MCF 10A (cell line): Measurements from ENCODE around the gene ZFTA. TPM values are rescaled to one million over a fixed set of nuclear protein-coding genes. Genes with fewer than 3 reads are reported as not detected.

Experiments used
- BruUV-seq: library from RNA; stranded (reverse); fragments of 400-500 nt; replicated peaks from 2 replicates; lab custom pipeline; 2021; lab: Mats Ljungman, UMichigan
- CTCF ChIA-PET: fragments of 300-600 bp; sonication (Branson Sonifier 250); formaldehyde crosslinking; extraction: SDS; loops from one replicate; lab custom pipeline; 2021; ENCODE audit warnings: antibody characterized with exemption, inconsistent platforms; lab: Yijun Ruan, JAX
- POLR2A ChIA-PET: fragments of 300-600, 350-650 bp; sonication (Branson Sonifier 250); formaldehyde crosslinking; extraction: SDS; loops from one replicate; lab custom pipeline; 2020; ENCODE audit warnings: antibody characterized with exemption, inconsistent platforms; lab: Yijun Ruan, JAX
- DNase-seq: peaks from one replicate; pipeline ENCODE4 v3.0.0-alpha.2; 2018; ENCODE audit not compliant: unreplicated experiment
- H3K27ac Mint-ChIP-seq: one replicate; pipeline ENCODE4 v1.8.0; 2022; ENCODE audit warnings: mild to moderate bottlenecking, low read depth, mixed read lengths; ENCODE audit not compliant: unreplicated experiment
- H3K27me3 Mint-ChIP-seq: one replicate; pipeline ENCODE4 v1.8.0; 2022; ENCODE audit warnings: mixed read lengths; ENCODE audit not compliant: insufficient read depth, unreplicated experiment
- H3K36me3 Mint-ChIP-seq: one replicate; pipeline ENCODE4 v1.8.0; 2022; ENCODE audit warnings: mild to moderate bottlenecking, moderate library complexity, mixed read lengths; ENCODE audit not compliant: insufficient read depth, unreplicated experiment
- H3K4me1 Mint-ChIP-seq: one replicate; pipeline ENCODE4 v1.8.0; 2022; ENCODE audit warnings: mixed read lengths; ENCODE audit not compliant: insufficient read depth, unreplicated experiment
- H3K4me3 Mint-ChIP-seq: one replicate; pipeline ENCODE4 v1.8.0; 2022; ENCODE audit warnings: mild to moderate bottlenecking, moderate library complexity, mixed read lengths; ENCODE audit not compliant: unreplicated experiment
- H3K9me3 Mint-ChIP-seq: one replicate; pipeline ENCODE4 v1.8.0; 2022; ENCODE audit warnings: mixed read lengths; ENCODE audit not compliant: unreplicated experiment
- CTCF ChIP-seq: fragments of 200-600 bp; IDR thresholded peaks from one replicate; pipeline ENCODE4 v1.8.0; 2022; ENCODE audit warnings: antibody characterized with exemption, mild to moderate bottlenecking; ENCODE audit not compliant: unreplicated experiment
- intact Hi-C: fragments of 100-400 bp; cut with micrococcal nuclease; formaldehyde crosslinking; loops from 2 replicates; pipeline ENCODE4 v1.14.1; 2022
- total RNA-seq: library from RNA; stranded (reverse); gene quantifications from 2 replicates; pipeline ENCODE4 v1.2.3, GENCODE V29; 2022

Gene ZFTA
- total RNA-seq, 1 experiment from 2014 or later: 2.6 TPM

GRCh38 chr11:63762654-63763495, 5.7 kb downstream of the ZFTA start:
- Mint-ChIP-seq H3K9me3 (no peaks in the 10 kb centered on the region), H3K4me3 (no peak overlapping the region), H3K36me3 (peaks cover 40% of the 10 kb centered on the region), H3K27me3 (no peaks in the 10 kb centered on the region), H3K4me1 (peaks cover 12% of the 10 kb centered on the region), H3K27ac (no peak overlapping the region)
- ChIA-PET POLR2A (no interaction called here), CTCF (no interaction called here)
- BruUV-seq: no TSS peak
- intact Hi-C loops: no loop called here
- TF ChIP-seq CTCF: no peak
- DNase-seq: no peak

GRCh38 chr11:63761931-63762653, 6.5 kb downstream of the ZFTA start:
- no peak for TF ChIP-seq CTCF
- Mint-ChIP-seq H3K36me3 (peaks cover 48% of the 10 kb centered on the region), H3K27ac (no peak overlapping the region), H3K4me3 (no peak overlapping the region), H3K9me3 (no peaks in the 10 kb centered on the region), H3K4me1 (peaks cover 12% of the 10 kb centered on the region), H3K27me3 (no peaks in the 10 kb centered on the region)
- intact Hi-C loops: no loop called here
- ChIA-PET CTCF (no interaction called here), POLR2A (no interaction called here)
- DNase-seq: no peak
- BruUV-seq: no TSS peak

- peaks cover 56% of the 10 kb centered on the region for H3K36me3 Mint-ChIP-seq
- no peak for DNase-seq
- no peaks in the 10 kb centered on the region for H3K27me3 Mint-ChIP-seq
- no peaks in the 10 kb centered on the region for H3K9me3 Mint-ChIP-seq
- no peak for TF ChIP-seq CTCF
- no peak overlapping the region for H3K27ac Mint-ChIP-seq
- no TSS peak for BruUV-seq
- intact Hi-C loops: no loop called here
- POLR2A ChIA-PET: no interaction called here
- no peak overlapping the region for H3K4me3 Mint-ChIP-seq
- CTCF ChIA-PET: interaction anchor here (0.6 to 1.0 kb wide), 2 partner anchors 16 to 119 kb away, joined by 3 read pairs; no protein-coding TSS in a partner anchor
- H3K4me1 Mint-ChIP-seq: peaks cover 7% of the 10 kb centered on the region
These were observed 7.4 kb downstream of the ZFTA start for GRCh38 chr11:63761188-63761587.

GRCh38 chr11:63760487-63761079, 8.0 kb downstream of the ZFTA start:
- no peak for TF ChIP-seq CTCF
- CTCF ChIA-PET: interaction anchor here (0.6 to 1.0 kb wide), 2 partner anchors 15 to 118 kb away, joined by 3 read pairs; no protein-coding TSS in a partner anchor
- BruUV-seq: no TSS peak
- Mint-ChIP-seq H3K4me1 (peaks cover 4% of the 10 kb centered on the region), H3K27ac (no peak overlapping the region), H3K9me3 (no peaks in the 10 kb centered on the region), H3K4me3 (no peak overlapping the region), H3K36me3 (peaks cover 62% of the 10 kb centered on the region), H3K27me3 (no peaks in the 10 kb centered on the region)
- DNase-seq: no peak
- POLR2A ChIA-PET: no interaction called here
- intact Hi-C loops: no loop called here
